GM12878 (cell line): Measurements from ENCODE around the gene SNRPD2. TPM values are rescaled to one million over a fixed set of nuclear protein-coding genes. Genes with fewer than 3 reads are reported as not detected.

ENCODE experiments used
- BCL11A ChIP-seq: IDR thresholded peaks from 2 replicates; pipeline ENCODE4 v1.6.1; 2011; ENCODE audit warnings: low read depth, low read length
- BRCA1 ChIP-seq: IDR thresholded peaks from 2 replicates; pipeline ENCODE4 v1.6.1; 2011; ENCODE audit warnings: low read depth, low read length, improper control_type of control experiment
- CBX3 ChIP-seq: fragments of 200-600 bp; sonication (generic); IDR thresholded peaks from 2 replicates; pipeline ENCODE4 v1.6.1; 2016; ENCODE audit warnings: low read depth, borderline replicate concordance
- IRF4 ChIP-seq: IDR thresholded peaks from 2 replicates; pipeline ENCODE4 v1.6.1; 2011; ENCODE audit warnings: low read depth, low read length
- LARP7 ChIP-seq: fragments of 450-650 bp; IDR thresholded peaks from 2 replicates; pipeline ENCODE4 v1.6.1; 2017; ENCODE audit warnings: mild to moderate bottlenecking
- NR2C2 ChIP-seq: IDR thresholded peaks from 2 replicates; pipeline ENCODE4 v1.6.1; 2011; ENCODE audit warnings: borderline replicate concordance, low read depth; ENCODE audit not compliant: control insufficient read depth, insufficient read length
- SREBF1 ChIP-seq: IDR thresholded peaks from 2 replicates; pipeline ENCODE4 v1.6.1; 2012; ENCODE audit warnings: mild to moderate bottlenecking, low read length
- SREBF2 ChIP-seq: IDR thresholded peaks from 2 replicates; pipeline ENCODE4 v1.6.1; 2012; ENCODE audit warnings: mild to moderate bottlenecking, low read length
- TCF7 ChIP-seq: IDR thresholded peaks from 2 replicates; pipeline ENCODE4 v1.6.1; 2014; ENCODE audit warnings: antibody characterized with exemption, borderline replicate concordance
- YY1 ChIP-seq: IDR thresholded peaks from 2 replicates; pipeline ENCODE4 v1.6.1; 2011; ENCODE audit warnings: low read depth, mild to moderate bottlenecking, low read length
- ZNF207 ChIP-seq: fragments of 450-650 bp; IDR thresholded peaks from 2 replicates; pipeline ENCODE4 v1.6.1; 2014; ENCODE audit warnings: antibody characterized with exemption, mild to moderate bottlenecking, borderline replicate concordance
- ZNF217 ChIP-seq: fragments of 450-650 bp; IDR thresholded peaks from 2 replicates; pipeline ENCODE4 v1.6.1; 2017; ENCODE audit warnings: antibody characterized with exemption, mild to moderate bottlenecking
- ZNF622 ChIP-seq: fragments of 450-650 bp; IDR thresholded peaks from 2 replicates; pipeline ENCODE4 v1.6.1; 2017; ENCODE audit warnings: mild to moderate bottlenecking, inconsistent platforms
- ZSCAN29 ChIP-seq: fragments of 450-650 bp; IDR thresholded peaks from 2 replicates; pipeline ENCODE4 v1.6.1; 2017; ENCODE audit warnings: mild to moderate bottlenecking, moderate library complexity
- polyA plus RNA-seq, 11 experiments: library from polyadenylated mRNA; depleted of rRNA in 4 of 11; unstranded in 6 of 11; stranded (reverse) in 5 of 11; fragments of >200 nt; fragmentation: Nextera tagmentation in 4 of 11; fragmentation: Illumina TruSeq in 1 of 11; extraction: Ambion mirVana in 4 of 11; extraction: Trizol in 1 of 11; gene quantifications; 1 replicate in 1 of 11; 2 replicates in 10 of 11; pipeline versions ENCODE4 v1.2.1 to v1.2.3, GENCODE V29; 2011 to 2016; ENCODE audit warnings: inconsistent platforms in 2 of 11, missing spikeins in 2 of 11, low read depth in 1 of 11
- total RNA-seq, 4 experiments: library from RNA; depleted of rRNA in 3 of 4; stranded (reverse); fragments of >200 nt in 3 of 4; fragmentation: Illumina TruSeq in 1 of 4; extraction: Trizol in 1 of 4; gene quantifications; 2 replicates each; pipeline versions ENCODE4 v1.2.1 to v1.2.3, GENCODE V29; 2013 to 2021
- TF ChIP-seq, protein P1 (sequence below): fragments of 450-650 bp; IDR thresholded peaks from 2 replicates; pipeline ENCODE4 v1.6.1; 2014; ENCODE audit warnings: mild to moderate bottlenecking
- TF ChIP-seq, protein P2 (sequence below): fragments of 450-650 bp; formaldehyde crosslinking; IDR thresholded peaks from 2 replicates; pipeline ENCODE4 v1.4.0; 2020; ENCODE audit warnings: mild to moderate bottlenecking, moderate library complexity
- TF ChIP-seq, protein P3 (sequence below): fragments of 450-650 bp; IDR thresholded peaks from 2 replicates; pipeline ENCODE4 v1.6.1; 2018; ENCODE audit warnings: borderline replicate concordance, mild to moderate bottlenecking; ENCODE audit not compliant: partially characterized antibody
- TF ChIP-seq, protein P4 (sequence below): IDR thresholded peaks from 2 replicates; pipeline ENCODE4 v1.6.1; 2012; ENCODE audit warnings: mild to moderate bottlenecking, low read depth, low read length
- TF ChIP-seq, protein P5 (sequence below): IDR thresholded peaks from 2 replicates; pipeline ENCODE4 v1.6.1; 2011; ENCODE audit warnings: borderline replicate concordance, low read depth, mild to moderate bottlenecking, moderate library complexity, mixed read lengths, low read length; ENCODE audit not compliant: insufficient read depth; ENCODE audit errors: extremely low read length

The SNRPD2 gene
- total and polyA plus RNA-seq, 10 of the 15 experiments (the other 5 are each of a cell fraction or from before 2014, with no cell fraction given), result 526 to 3,621 (median 951) TPM

DNA sequence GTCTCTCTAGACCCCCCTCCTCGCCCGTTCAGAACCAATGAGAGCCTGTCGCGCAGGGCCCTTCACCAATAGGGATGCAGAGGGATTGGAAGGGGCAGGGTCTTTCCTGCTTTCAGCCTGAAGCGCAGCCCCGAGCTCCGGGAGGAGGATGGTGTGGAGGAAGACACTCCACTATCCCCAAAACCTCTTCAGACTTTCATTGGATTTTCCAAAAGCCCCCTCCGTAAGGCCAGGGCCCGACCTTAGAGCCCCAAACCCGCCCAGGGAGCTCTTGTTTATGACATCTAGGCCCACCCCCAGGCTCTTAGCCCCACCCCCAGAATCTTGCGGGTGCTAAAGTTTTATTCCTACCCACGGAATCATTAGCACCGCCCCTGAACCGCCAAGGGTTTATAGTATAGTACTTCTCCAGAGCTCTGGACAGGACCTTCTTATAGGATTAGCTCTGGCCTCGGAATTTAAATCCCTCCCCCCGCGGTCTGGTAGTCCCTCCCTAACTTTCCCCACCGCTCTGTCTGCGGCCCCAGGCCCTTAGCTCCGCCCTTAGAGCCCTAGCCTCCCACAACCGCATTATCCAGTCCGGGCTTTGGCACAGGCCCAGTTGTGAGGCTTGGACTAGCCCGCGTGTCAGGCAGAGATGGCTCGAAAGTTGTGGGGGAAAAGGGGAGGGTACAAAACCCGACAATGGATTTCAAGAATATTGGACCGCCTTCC, 46.0 kb downstream of the SNRPD2 start (continued):
- TF ChIP-seq SREBF1, result no peak
- TF ChIP-seq YY1, result peak; percentile 84
- peak; percentile 57; the same call in 1 of the 2 replicates for TF ChIP-seq TCF7
- TF ChIP-seq, protein P1, sequence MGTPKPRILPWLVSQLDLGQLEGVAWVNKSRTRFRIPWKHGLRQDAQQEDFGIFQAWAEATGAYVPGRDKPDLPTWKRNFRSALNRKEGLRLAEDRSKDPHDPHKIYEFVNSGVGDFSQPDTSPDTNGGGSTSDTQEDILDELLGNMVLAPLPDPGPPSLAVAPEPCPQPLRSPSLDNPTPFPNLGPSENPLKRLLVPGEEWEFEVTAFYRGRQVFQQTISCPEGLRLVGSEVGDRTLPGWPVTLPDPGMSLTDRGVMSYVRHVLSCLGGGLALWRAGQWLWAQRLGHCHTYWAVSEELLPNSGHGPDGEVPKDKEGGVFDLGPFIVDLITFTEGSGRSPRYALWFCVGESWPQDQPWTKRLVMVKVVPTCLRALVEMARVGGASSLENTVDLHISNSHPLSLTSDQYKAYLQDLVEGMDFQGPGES, result peak; percentile 81
- TF ChIP-seq SREBF2, result no peak
- TF ChIP-seq ZNF217, result peak; percentile 63; the same call in 1 of the 2 replicates
- TF ChIP-seq IRF4, result 0 out of 2 replicates have a peak, but pooled peaks have one; percentile 61
- TF ChIP-seq, protein P2, sequence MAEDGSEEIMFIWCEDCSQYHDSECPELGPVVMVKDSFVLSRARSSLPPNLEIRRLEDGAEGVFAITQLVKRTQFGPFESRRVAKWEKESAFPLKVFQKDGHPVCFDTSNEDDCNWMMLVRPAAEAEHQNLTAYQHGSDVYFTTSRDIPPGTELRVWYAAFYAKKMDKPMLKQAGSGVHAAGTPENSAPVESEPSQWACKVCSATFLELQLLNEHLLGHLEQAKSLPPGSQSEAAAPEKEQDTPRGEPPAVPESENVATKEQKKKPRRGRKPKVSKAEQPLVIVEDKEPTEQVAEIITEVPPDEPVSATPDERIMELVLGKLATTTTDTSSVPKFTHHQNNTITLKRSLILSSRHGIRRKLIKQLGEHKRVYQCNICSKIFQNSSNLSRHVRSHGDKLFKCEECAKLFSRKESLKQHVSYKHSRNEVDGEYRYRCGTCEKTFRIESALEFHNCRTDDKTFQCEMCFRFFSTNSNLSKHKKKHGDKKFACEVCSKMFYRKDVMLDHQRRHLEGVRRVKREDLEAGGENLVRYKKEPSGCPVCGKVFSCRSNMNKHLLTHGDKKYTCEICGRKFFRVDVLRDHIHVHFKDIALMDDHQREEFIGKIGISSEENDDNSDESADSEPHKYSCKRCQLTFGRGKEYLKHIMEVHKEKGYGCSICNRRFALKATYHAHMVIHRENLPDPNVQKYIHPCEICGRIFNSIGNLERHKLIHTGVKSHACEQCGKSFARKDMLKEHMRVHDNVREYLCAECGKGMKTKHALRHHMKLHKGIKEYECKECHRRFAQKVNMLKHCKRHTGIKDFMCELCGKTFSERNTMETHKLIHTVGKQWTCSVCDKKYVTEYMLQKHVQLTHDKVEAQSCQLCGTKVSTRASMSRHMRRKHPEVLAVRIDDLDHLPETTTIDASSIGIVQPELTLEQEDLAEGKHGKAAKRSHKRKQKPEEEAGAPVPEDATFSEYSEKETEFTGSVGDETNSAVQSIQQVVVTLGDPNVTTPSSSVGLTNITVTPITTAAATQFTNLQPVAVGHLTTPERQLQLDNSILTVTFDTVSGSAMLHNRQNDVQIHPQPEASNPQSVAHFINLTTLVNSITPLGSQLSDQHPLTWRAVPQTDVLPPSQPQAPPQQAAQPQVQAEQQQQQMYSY (CRISPR knock-in tag), result no peak
- no peak for TF ChIP-seq CBX3
- TF ChIP-seq LARP7, result no peak
- TF ChIP-seq NR2C2, result no peak
- peak; percentile 90 for TF ChIP-seq ZSCAN29
- no peak; the same call in 1 of the 2 replicates for TF ChIP-seq ZNF207
- TF ChIP-seq BRCA1, result no peak
- TF ChIP-seq, protein P3, sequence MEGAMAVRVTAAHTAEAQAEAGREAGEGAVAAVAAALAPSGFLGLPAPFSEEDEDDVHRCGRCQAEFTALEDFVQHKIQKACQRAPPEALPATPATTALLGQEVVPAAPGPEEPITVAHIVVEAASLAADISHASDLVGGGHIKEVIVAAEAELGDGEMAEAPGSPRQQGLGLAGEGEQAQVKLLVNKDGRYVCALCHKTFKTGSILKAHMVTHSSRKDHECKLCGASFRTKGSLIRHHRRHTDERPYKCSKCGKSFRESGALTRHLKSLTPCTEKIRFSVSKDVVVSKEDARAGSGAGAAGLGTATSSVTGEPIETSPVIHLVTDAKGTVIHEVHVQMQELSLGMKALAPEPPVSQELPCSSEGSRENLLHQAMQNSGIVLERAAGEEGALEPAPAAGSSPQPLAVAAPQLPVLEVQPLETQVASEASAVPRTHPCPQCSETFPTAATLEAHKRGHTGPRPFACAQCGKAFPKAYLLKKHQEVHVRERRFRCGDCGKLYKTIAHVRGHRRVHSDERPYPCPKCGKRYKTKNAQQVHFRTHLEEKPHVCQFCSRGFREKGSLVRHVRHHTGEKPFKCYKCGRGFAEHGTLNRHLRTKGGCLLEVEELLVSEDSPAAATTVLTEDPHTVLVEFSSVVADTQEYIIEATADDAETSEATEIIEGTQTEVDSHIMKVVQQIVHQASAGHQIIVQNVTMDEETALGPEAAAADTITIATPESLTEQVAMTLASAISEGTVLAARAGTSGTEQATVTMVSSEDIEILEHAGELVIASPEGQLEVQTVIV, result no peak
- TF ChIP-seq, protein P4, sequence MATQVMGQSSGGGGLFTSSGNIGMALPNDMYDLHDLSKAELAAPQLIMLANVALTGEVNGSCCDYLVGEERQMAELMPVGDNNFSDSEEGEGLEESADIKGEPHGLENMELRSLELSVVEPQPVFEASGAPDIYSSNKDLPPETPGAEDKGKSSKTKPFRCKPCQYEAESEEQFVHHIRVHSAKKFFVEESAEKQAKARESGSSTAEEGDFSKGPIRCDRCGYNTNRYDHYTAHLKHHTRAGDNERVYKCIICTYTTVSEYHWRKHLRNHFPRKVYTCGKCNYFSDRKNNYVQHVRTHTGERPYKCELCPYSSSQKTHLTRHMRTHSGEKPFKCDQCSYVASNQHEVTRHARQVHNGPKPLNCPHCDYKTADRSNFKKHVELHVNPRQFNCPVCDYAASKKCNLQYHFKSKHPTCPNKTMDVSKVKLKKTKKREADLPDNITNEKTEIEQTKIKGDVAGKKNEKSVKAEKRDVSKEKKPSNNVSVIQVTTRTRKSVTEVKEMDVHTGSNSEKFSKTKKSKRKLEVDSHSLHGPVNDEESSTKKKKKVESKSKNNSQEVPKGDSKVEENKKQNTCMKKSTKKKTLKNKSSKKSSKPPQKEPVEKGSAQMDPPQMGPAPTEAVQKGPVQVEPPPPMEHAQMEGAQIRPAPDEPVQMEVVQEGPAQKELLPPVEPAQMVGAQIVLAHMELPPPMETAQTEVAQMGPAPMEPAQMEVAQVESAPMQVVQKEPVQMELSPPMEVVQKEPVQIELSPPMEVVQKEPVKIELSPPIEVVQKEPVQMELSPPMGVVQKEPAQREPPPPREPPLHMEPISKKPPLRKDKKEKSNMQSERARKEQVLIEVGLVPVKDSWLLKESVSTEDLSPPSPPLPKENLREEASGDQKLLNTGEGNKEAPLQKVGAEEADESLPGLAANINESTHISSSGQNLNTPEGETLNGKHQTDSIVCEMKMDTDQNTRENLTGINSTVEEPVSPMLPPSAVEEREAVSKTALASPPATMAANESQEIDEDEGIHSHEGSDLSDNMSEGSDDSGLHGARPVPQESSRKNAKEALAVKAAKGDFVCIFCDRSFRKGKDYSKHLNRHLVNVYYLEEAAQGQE, result no peak
- TF ChIP-seq ZNF622, result no peak
- TF ChIP-seq, protein P5, sequence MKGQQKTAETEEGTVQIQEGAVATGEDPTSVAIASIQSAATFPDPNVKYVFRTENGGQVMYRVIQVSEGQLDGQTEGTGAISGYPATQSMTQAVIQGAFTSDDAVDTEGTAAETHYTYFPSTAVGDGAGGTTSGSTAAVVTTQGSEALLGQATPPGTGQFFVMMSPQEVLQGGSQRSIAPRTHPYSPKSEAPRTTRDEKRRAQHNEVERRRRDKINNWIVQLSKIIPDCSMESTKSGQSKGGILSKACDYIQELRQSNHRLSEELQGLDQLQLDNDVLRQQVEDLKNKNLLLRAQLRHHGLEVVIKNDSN, result no peak
- TF ChIP-seq BCL11A, result 0 out of 2 replicates have a peak, but pooled peaks have one; percentile 21
